HG02610 (cell line): ENCODE results near the gene PNN.
A peak's percentile ranks its signal among the peaks of the same experiment; 100 is the strongest.

Source experiments
- ATAC-seq: cut with Tn5 transposase; IDR thresholded peaks from one replicate; pipeline ENCODE4 v1.9.1; 2021; ENCODE audit warnings: mild to moderate bottlenecking, moderate library complexity; ENCODE audit not compliant: unreplicated experiment

PNN gene

GRCh38 chr14:39228509-39229221, 53.6 kb downstream of the PNN start:
- no peak for ATAC-seq

GRCh38 chr14:39229222-39229543, 54.1 kb downstream of the PNN start:
- peak; percentile 91 for ATAC-seq

GRCh38 chr14:39229601-39230110, 54.6 kb downstream of the PNN start:
- no peak for ATAC-seq

GRCh38 chr14:39230416-39231035, 55.5 kb downstream of the PNN start:
- no peak for ATAC-seq

- ATAC-seq: peak; percentile 49
Measured at GRCh38 chr14:39231751-39232553, 56.9 kb downstream of the PNN start.
